ENCODE results near the gene ADGRB3. TPM values are rescaled to one million over a fixed set of nuclear protein-coding genes. Genes with fewer than 3 reads are reported as not detected.

ADGRB3 gene
- total RNA-seq, 1 experiment from 2014 or later = not detected

DNA sequence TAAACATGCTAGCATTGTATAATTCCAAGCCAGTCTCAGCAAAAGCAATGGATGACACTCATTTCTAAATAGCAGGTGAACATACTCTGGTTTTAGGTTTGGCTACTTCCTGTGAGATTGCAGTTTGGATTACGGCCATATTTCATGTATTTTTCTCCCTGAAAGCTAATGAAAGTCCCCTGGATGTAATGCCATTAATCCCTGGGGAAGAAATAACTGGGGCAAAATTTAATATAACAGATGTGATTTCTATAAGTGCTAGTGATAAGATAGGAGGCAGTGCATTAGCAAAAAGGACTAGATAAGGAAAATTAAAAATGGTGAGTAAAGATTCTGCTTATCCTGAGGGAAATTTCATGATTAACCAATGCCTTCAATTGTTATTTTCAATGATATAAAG, 238.2 kb downstream of the ADGRB3 start:
- H3K9me3 Mint-ChIP-seq (ENCODE audit: unreplicated experiment) = no peaks in the 10 kb centered on the region
- TF ChIP-seq, protein P1, sequence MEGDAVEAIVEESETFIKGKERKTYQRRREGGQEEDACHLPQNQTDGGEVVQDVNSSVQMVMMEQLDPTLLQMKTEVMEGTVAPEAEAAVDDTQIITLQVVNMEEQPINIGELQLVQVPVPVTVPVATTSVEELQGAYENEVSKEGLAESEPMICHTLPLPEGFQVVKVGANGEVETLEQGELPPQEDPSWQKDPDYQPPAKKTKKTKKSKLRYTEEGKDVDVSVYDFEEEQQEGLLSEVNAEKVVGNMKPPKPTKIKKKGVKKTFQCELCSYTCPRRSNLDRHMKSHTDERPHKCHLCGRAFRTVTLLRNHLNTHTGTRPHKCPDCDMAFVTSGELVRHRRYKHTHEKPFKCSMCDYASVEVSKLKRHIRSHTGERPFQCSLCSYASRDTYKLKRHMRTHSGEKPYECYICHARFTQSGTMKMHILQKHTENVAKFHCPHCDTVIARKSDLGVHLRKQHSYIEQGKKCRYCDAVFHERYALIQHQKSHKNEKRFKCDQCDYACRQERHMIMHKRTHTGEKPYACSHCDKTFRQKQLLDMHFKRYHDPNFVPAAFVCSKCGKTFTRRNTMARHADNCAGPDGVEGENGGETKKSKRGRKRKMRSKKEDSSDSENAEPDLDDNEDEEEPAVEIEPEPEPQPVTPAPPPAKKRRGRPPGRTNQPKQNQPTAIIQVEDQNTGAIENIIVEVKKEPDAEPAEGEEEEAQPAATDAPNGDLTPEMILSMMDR (IDR thresholded peaks at IDR 0.05; ENCODE audit: unreplicated experiment) = no peak
- DNase-seq (ENCODE audit: unreplicated experiment) = no peak
- no peak overlapping the region for H3K27ac Mint-ChIP-seq (ENCODE audit: low read depth, unreplicated experiment)
- H3K36me3 Mint-ChIP-seq (ENCODE audit: insufficient read depth, unreplicated experiment) = no peaks in the 10 kb centered on the region
- H3K27me3 Mint-ChIP-seq (ENCODE audit: insufficient read depth, unreplicated experiment) = peaks cover 55% of the 10 kb centered on the region
- no TSS peak for BruUV-seq (replicated peaks)
- ChIA-PET POLR2A (interaction anchor here (0.7 kb wide), 1 partner anchor 1081 kb away, joined by 4 read pairs; no protein-coding TSS in a partner anchor), CTCF (interaction anchor here (0.6 to 1.1 kb wide), 2 partner anchors 95 to 855 kb away, joined by 3 read pairs; no protein-coding TSS in a partner anchor)
- intact Hi-C loops (cut with micrococcal nuclease) = no loop called here
- H3K4me1 Mint-ChIP-seq (ENCODE audit: insufficient read depth, unreplicated experiment) = no peaks in the 10 kb centered on the region
- no peak overlapping the region for H3K4me3 Mint-ChIP-seq (ENCODE audit: unreplicated experiment)

DNA sequence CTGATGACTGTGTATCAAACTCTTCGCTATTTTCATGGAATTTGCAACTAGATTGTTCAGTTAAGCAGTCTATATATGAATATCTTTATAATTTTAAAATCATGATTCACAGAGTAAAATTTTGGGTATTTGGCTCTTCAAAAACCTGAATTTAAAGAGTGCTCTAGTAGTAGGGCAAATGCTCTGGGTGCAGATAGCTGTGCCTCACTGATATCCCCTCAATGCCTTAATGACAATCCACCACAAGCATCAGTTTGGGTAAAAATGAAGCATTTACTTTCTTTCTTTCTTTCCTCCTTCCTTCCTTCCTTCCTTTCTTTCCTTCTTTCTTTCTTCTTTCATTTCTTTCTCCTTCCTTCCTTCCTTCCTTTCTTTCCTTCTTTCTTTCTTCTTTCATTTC, 239.7 kb downstream of the ADGRB3 start:
- intact Hi-C loops (cut with micrococcal nuclease) = loop anchor here (5.0 kb wide), 2 partner anchors 963 to 1233 kb away; no protein-coding TSS in a partner anchor
- no peak for DNase-seq (ENCODE audit: unreplicated experiment)
- Mint-ChIP-seq H3K4me1 (ENCODE audit: insufficient read depth, unreplicated experiment) (no peaks in the 10 kb centered on the region), H3K4me3 (ENCODE audit: unreplicated experiment) (no peak overlapping the region), H3K36me3 (ENCODE audit: insufficient read depth, unreplicated experiment) (no peaks in the 10 kb centered on the region), H3K9me3 (ENCODE audit: unreplicated experiment) (no peaks in the 10 kb centered on the region), H3K27me3 (ENCODE audit: insufficient read depth, unreplicated experiment) (peaks cover 67% of the 10 kb centered on the region), H3K27ac (ENCODE audit: low read depth, unreplicated experiment) (no peak overlapping the region)
- CTCF ChIA-PET = interaction anchor here (0.6 kb wide), 1 partner anchor 84 kb away, joined by 3 read pairs; no protein-coding TSS in a partner anchor
- POLR2A ChIA-PET = no interaction called here
- TF ChIP-seq, protein P1 (IDR thresholded peaks at IDR 0.05; ENCODE audit: unreplicated experiment) = no peak
- BruUV-seq (replicated peaks) = no TSS peak

DNA sequence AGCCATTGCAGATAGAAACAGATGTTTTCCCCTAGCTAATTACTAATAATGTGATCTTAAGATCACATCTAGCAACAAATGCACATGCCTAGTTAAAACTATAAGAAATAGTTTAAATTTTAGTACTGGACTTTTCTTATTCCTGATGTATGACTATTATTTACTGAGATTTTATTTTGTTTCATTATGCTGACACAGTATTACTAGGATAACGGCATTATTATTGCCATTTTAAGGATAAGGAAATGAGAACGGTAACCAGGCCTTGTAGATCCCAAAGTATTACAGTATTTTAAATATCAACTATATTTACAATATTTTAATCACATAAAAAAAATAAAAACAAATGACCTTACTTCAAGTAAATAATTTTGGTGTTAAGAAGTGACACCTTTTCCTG, 240.3 kb downstream of the ADGRB3 start:
- no peak for DNase-seq (ENCODE audit: unreplicated experiment)
- POLR2A ChIA-PET = no interaction called here
- peaks cover 68% of the 10 kb centered on the region for H3K27me3 Mint-ChIP-seq (ENCODE audit: insufficient read depth, unreplicated experiment)
- no peak overlapping the region for H3K4me3 Mint-ChIP-seq (ENCODE audit: unreplicated experiment)
- TF ChIP-seq, protein P1 (IDR thresholded peaks at IDR 0.05; ENCODE audit: unreplicated experiment) = no peak
- H3K36me3 Mint-ChIP-seq (ENCODE audit: insufficient read depth, unreplicated experiment) = no peaks in the 10 kb centered on the region
- H3K27ac Mint-ChIP-seq (ENCODE audit: low read depth, unreplicated experiment) = no peak overlapping the region
- H3K9me3 Mint-ChIP-seq (ENCODE audit: unreplicated experiment) = no peaks in the 10 kb centered on the region
- BruUV-seq (replicated peaks) = no TSS peak
- CTCF ChIA-PET = interaction anchor here (0.6 to 1.1 kb wide), 4 partner anchors 83 to 1233 kb away, joined by 3 to 6 read pairs (median 4); no protein-coding TSS in a partner anchor
- intact Hi-C loops (cut with micrococcal nuclease) = loop anchor here (5.0 kb wide), 2 partner anchors 962 to 1232 kb away; no protein-coding TSS in a partner anchor
- H3K4me1 Mint-ChIP-seq (ENCODE audit: insufficient read depth, unreplicated experiment) = no peaks in the 10 kb centered on the region

DNA sequence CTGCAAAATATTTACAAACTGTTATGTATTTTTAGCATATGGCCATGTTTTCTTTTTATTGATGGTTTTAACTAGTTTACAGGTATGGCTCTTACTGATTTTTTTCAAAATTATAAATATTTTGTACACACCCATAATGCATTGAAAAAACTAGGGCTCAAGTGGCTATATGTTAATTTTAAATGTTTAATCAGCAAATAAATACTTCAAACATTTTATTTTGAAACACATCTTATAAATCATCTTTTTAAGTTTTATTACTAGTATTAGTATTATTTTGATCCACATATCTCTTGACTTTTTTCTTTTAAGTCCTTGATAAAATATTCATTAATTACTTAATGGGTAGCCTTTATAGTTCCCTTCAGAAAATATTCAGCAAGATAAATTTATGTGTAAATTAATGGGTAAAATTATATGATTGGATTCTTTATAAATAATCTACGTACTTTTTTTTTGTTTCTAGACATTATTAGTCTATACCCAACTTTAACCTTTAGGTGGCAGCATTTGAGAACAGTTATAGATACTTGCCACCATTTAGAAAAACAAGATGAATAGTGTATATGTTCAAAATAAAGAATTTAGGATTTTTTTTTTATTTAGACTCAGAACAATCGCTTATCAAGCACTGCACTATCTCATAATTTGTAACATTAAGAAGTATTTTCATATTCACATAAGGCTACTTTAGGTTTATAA, 241.9 kb downstream of the ADGRB3 start:
- intact Hi-C loops (cut with micrococcal nuclease) = loop anchor here (1.0 to 5.0 kb wide), 4 partner anchors 81 to 1230 kb away; no protein-coding TSS in a partner anchor
- TF ChIP-seq, protein P1 (IDR thresholded peaks at IDR 0.05; ENCODE audit: unreplicated experiment) = peak; percentile 36
- peak; percentile 22 for DNase-seq (ENCODE audit: unreplicated experiment)
- Mint-ChIP-seq H3K27me3 (ENCODE audit: insufficient read depth, unreplicated experiment) (peaks cover 69% of the 10 kb centered on the region), H3K4me3 (ENCODE audit: unreplicated experiment) (no peak overlapping the region), H3K4me1 (ENCODE audit: insufficient read depth, unreplicated experiment) (no peaks in the 10 kb centered on the region), H3K27ac (ENCODE audit: low read depth, unreplicated experiment) (no peak overlapping the region), H3K36me3 (ENCODE audit: insufficient read depth, unreplicated experiment) (no peaks in the 10 kb centered on the region), H3K9me3 (ENCODE audit: unreplicated experiment) (no peaks in the 10 kb centered on the region)
- ChIA-PET CTCF (no interaction called here), POLR2A (no interaction called here)
- no TSS peak for BruUV-seq (replicated peaks)
